HEK293 (cell line): ENCODE results near the gene CAMK1G.

Experiments used
- CTCF ChIA-PET: fragments of 350-600 bp; formaldehyde crosslinking; extraction: SDS; loops from one replicate; lab custom pipeline; 2021; ENCODE audit warnings: antibody characterized with exemption; lab: Yijun Ruan, JAX
- POLR2A ChIA-PET: fragments of 300-600 bp; formaldehyde crosslinking; extraction: SDS; loops from one replicate; lab custom pipeline; 2020; ENCODE audit warnings: antibody characterized with exemption, inconsistent platforms; lab: Yijun Ruan, JAX
- H3K27ac ChIP-seq: fragments of 200-500 bp; sonication (Bioruptor generic); 2 replicates; pipeline ENCODE4 v1.5.1; 2014; ENCODE audit warnings: low read depth, low read length, control low read depth, inconsistent platforms; ENCODE audit errors: extremely low read depth
- H3K36me3 ChIP-seq, 2 experiments: fragments of 200-500 bp in 1 of 2; sonication (Bioruptor generic) in 1 of 2; 1 replicate in 1 of 2; 2 replicates in 1 of 2; pipeline ENCODE4 v1.5.1; 2014 to 2017; ENCODE audit warnings: inconsistent platforms in 2 of 2, low read length in 2 of 2; ENCODE audit not compliant: control insufficient read depth in 2 of 2, insufficient read depth in 1 of 2
- H3K4me1 ChIP-seq: fragments of 200-500 bp; sonication (Bioruptor generic); 2 replicates; pipeline ENCODE4 v1.5.1; 2014; ENCODE audit warnings: mild to moderate bottlenecking, low read length, inconsistent platforms; ENCODE audit not compliant: control insufficient read depth, insufficient read depth
- H3K4me3 ChIP-seq: 2 replicates; pipeline ENCODE4 v1.5.1; 2011; ENCODE audit warnings: low read depth, mild to moderate bottlenecking, control low read depth, low read length, moderate library complexity
- H3K9me3 ChIP-seq: fragments of 200-500 bp; sonication (Bioruptor generic); 2 replicates; pipeline ENCODE4 v1.5.1; 2014; ENCODE audit warnings: low read depth, low read length, inconsistent platforms; ENCODE audit not compliant: control insufficient read depth, insufficient read depth
- INSM2 ChIP-seq: fragments of 450-650 bp; formaldehyde crosslinking; IDR thresholded peaks from 2 replicates; pipeline ENCODE4 v1.5.1; 2016; ENCODE audit warnings: missing biosample characterization, missing genetic modification characterization
- KLF10 ChIP-seq: fragments of 450-650 bp; IDR thresholded peaks from 2 replicates; pipeline ENCODE4 v1.5.1; 2018; ENCODE audit warnings: missing biosample characterization, mild to moderate bottlenecking, missing genetic modification characterization
- MYNN ChIP-seq: fragments of 450-650 bp; formaldehyde crosslinking; IDR thresholded peaks from 2 replicates; pipeline ENCODE4 v1.5.1; 2016; ENCODE audit warnings: missing biosample characterization, missing genetic modification characterization, borderline replicate concordance
- PRDM2 ChIP-seq: fragments of 450-650 bp; formaldehyde crosslinking; IDR thresholded peaks from 2 replicates; pipeline ENCODE4 v1.5.1; 2016; ENCODE audit warnings: missing biosample characterization, missing genetic modification characterization, borderline replicate concordance
- RBAK ChIP-seq: fragments of 450-650 bp; formaldehyde crosslinking; IDR thresholded peaks from 2 replicates; pipeline ENCODE4 v1.5.1; 2016; ENCODE audit warnings: missing biosample characterization, missing genetic modification characterization
- TCF7L2 ChIP-seq: IDR thresholded peaks from 2 replicates; pipeline ENCODE4 v1.6.1; 2011; ENCODE audit warnings: low read depth, mild to moderate bottlenecking, inconsistent platforms, low read length, moderate library complexity, borderline replicate concordance
- TRIM28 ChIP-seq: IDR thresholded peaks from 2 replicates; pipeline ENCODE4 v1.6.1; 2011; ENCODE audit warnings: low read length, control low read depth, borderline replicate concordance
- ZFP69B ChIP-seq: fragments of 450-650 bp; formaldehyde crosslinking; IDR thresholded peaks from 2 replicates; pipeline ENCODE4 v1.5.1; 2016; ENCODE audit warnings: missing biosample characterization, missing genetic modification characterization
- ZIC2 ChIP-seq: fragments of 450-650 bp; formaldehyde crosslinking; IDR thresholded peaks from 2 replicates; pipeline ENCODE4 v1.5.1; 2016; ENCODE audit warnings: missing biosample characterization, missing genetic modification characterization
- ZNF114 ChIP-seq: fragments of 450-650 bp; formaldehyde crosslinking; IDR thresholded peaks from 2 replicates; pipeline ENCODE4 v1.5.0; 2017; ENCODE audit warnings: missing biosample characterization, missing genetic modification characterization
- ZNF174 ChIP-seq: fragments of 450-650 bp; formaldehyde crosslinking; IDR thresholded peaks from 2 replicates; pipeline ENCODE4 v1.5.0; 2017; ENCODE audit warnings: missing biosample characterization, mild to moderate bottlenecking, missing genetic modification characterization
- ZNF341 ChIP-seq: fragments of 450-650 bp; formaldehyde crosslinking; IDR thresholded peaks from 2 replicates; pipeline ENCODE4; 2016; ENCODE audit warnings: low read depth, missing biosample characterization, missing genetic modification characterization
- ZNF404 ChIP-seq: fragments of 450-650 bp; formaldehyde crosslinking; IDR thresholded peaks from 2 replicates; pipeline ENCODE4 v1.5.1; 2017; ENCODE audit warnings: missing biosample characterization, missing genetic modification characterization
- ZNF501 ChIP-seq: fragments of 450-650 bp; formaldehyde crosslinking; IDR thresholded peaks from 2 replicates; pipeline ENCODE4 v1.5.1; 2016; ENCODE audit warnings: missing biosample characterization, missing genetic modification characterization
- ZNF510 ChIP-seq: fragments of 450-650 bp; formaldehyde crosslinking; IDR thresholded peaks from 2 replicates; pipeline ENCODE4 v1.5.1; 2018; ENCODE audit warnings: mild to moderate bottlenecking, missing genetic modification characterization, missing biosample characterization; ENCODE audit not compliant: insufficient replicate concordance
- ZNF571 ChIP-seq: fragments of 450-650 bp; formaldehyde crosslinking; IDR thresholded peaks from 2 replicates; pipeline ENCODE4 v1.5.0; 2017; ENCODE audit warnings: missing biosample characterization, missing genetic modification characterization
- ZNF776 ChIP-seq: fragments of 450-650 bp; formaldehyde crosslinking; IDR thresholded peaks from 2 replicates; pipeline ENCODE4 v1.5.0; 2017; ENCODE audit warnings: missing biosample characterization, missing genetic modification characterization, borderline replicate concordance
- ZNF837 ChIP-seq: fragments of 450-650 bp; formaldehyde crosslinking; IDR thresholded peaks from 2 replicates; pipeline ENCODE4 v1.5.1; 2016; ENCODE audit warnings: missing biosample characterization, missing genetic modification characterization
- ZSCAN30 ChIP-seq: fragments of 450-650 bp; IDR thresholded peaks from 2 replicates; pipeline ENCODE4 v1.5.1; 2018; ENCODE audit warnings: missing biosample characterization, mild to moderate bottlenecking, missing genetic modification characterization, moderate library complexity

The CAMK1G gene

GRCh38 chr1:209609041-209609790, 25.7 kb downstream of the CAMK1G start:
- no peaks in the 10 kb centered on the region for H3K9me3 ChIP-seq
- ChIA-PET POLR2A (no interaction called here), CTCF (interaction anchor here (0.7 to 2.1 kb wide), 5 partner anchors 9 to 42 kb away, joined by 3 to 10 read pairs (median 6); no protein-coding TSS in a partner anchor)
- no peaks in the 10 kb centered on the region for H3K36me3 ChIP-seq
- no peaks in the 10 kb centered on the region for H3K4me1 ChIP-seq
- TF ChIP-seq ZNF501 (tag by site-specific recombination) (no peak), ZNF571 (no peak), TCF7L2 (no peak), MYNN (tag by site-specific recombination) (no peak), ZNF776 (tag by site-specific recombination) (no peak), TRIM28 (no peak), ZIC2 (no peak), KLF10 (tag by site-specific recombination) (no peak), ZNF837 (no peak), ZNF510 (tag by site-specific recombination) (no peak), ZNF341 (tag by site-specific recombination) (no peak), ZNF114 (tag by site-specific recombination) (no peak), ZNF404 (tag by site-specific recombination) (no peak), ZSCAN30 (tag by site-specific recombination) (no peak), ZFP69B (no peak), RBAK (tag by site-specific recombination) (no peak), PRDM2 (tag by site-specific recombination) (no peak), ZNF174 (tag by site-specific recombination) (no peak), INSM2 (tag by site-specific recombination) (no peak)
- H3K27ac ChIP-seq: no peak overlapping the region
- no peak overlapping the region for H3K4me3 ChIP-seq
